Osteoblast (primary cell): ENCODE results near the gene CSF1R. TPM values are rescaled to one million over a fixed set of nuclear protein-coding genes. Genes with fewer than 3 reads are reported as not detected.

Experiments used
- DNase-seq: peaks from one replicate; pipeline ENCODE4 v3.0.0; 2011; ENCODE audit warnings: low spot score, mixed read lengths; ENCODE audit not compliant: insufficient read length; ENCODE audit errors: missing footprints
- H2AFZ ChIP-seq: 2 replicates; pipeline ENCODE4 v1.6.0; 2011; ENCODE audit warnings: mild to moderate bottlenecking, low read length
- H3K27ac ChIP-seq: 2 replicates; pipeline ENCODE4 v1.5.1; 2011; ENCODE audit warnings: mild to moderate bottlenecking, low read depth, low read length, moderate library complexity
- H3K27me3 ChIP-seq: 2 replicates; pipeline ENCODE4 v1.6.0; 2012; ENCODE audit warnings: mild to moderate bottlenecking, control low read depth, inconsistent platforms, low read length, moderate library complexity; ENCODE audit not compliant: insufficient read depth
- H3K36me3 ChIP-seq: 2 replicates; pipeline ENCODE4 v1.5.1; 2011; ENCODE audit warnings: mild to moderate bottlenecking, low read length, control low read depth, moderate library complexity; ENCODE audit not compliant: insufficient read depth
- H3K4me1 ChIP-seq: 2 replicates; pipeline ENCODE4 v1.5.1; 2011; ENCODE audit warnings: mild to moderate bottlenecking, low read length, control low read depth, moderate library complexity; ENCODE audit not compliant: insufficient read depth
- H3K4me2 ChIP-seq: 2 replicates; pipeline ENCODE4 v1.6.0; 2011; ENCODE audit warnings: mild to moderate bottlenecking, low read length; ENCODE audit not compliant: insufficient read depth
- H3K4me3 ChIP-seq: fragments of 200-600 bp; sonication (generic); 3 replicates; pipeline ENCODE4 v1.5.1; 2012; ENCODE audit warnings: mild to moderate bottlenecking, low read length, inconsistent platforms; ENCODE audit not compliant: insufficient read depth
- H3K79me2 ChIP-seq: 2 replicates; pipeline ENCODE4 v1.6.0; 2012; ENCODE audit warnings: mild to moderate bottlenecking, low read length, control low read depth, inconsistent platforms; ENCODE audit not compliant: insufficient read depth
- H3K9me3 ChIP-seq: 2 replicates; pipeline ENCODE4 v1.5.1; 2011; ENCODE audit warnings: low read depth, low read length, control low read depth
- H4K20me1 ChIP-seq: 2 replicates; pipeline ENCODE4 v1.6.0; 2012; ENCODE audit warnings: mild to moderate bottlenecking, low read length, control low read depth; ENCODE audit not compliant: insufficient read depth
- total RNA-seq: library from RNA; depleted of rRNA; stranded (reverse); fragments of >200 nt; gene quantifications from 2 replicates; pipeline ENCODE4 v1.2.3, GENCODE V29; 2012
- TF ChIP-seq, protein P1 (sequence below): IDR thresholded peaks from 2 replicates; pipeline ENCODE4 v1.5.1; 2011; ENCODE audit warnings: mild to moderate bottlenecking, low read depth, low read length, moderate library complexity; ENCODE audit errors: extremely low read depth

Gene CSF1R
- total RNA-seq, 1 donor: 0.36 TPM

DNA sequence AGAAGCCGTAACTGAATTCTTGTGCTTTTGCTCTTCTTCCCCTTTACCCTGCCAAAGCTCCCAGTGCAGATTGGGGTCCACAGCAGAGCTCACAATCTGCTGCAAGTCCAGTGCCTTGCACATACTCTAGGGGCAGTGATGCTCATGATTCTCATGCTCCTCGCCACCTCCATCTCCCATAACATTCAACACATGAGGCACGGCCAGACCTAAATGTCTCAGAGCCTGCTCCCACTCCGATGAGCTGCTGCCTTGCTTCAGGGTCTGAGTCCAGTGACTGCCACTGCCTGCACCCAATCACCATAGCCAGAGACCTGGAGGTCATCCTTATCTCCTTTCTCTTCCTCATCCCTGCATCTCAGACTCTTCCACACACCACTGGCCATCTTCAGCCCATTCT lies 10.5 kb downstream of the CSF1R start:
- Histone ChIP-seq H3K4me3 (no peak overlapping the region), H3K27me3 (no peaks in the 10 kb centered on the region), H3K4me2 (no peak overlapping the region), H3K27ac (no peak overlapping the region), H4K20me1 (no peaks in the 10 kb centered on the region), H2AFZ (no peak overlapping the region), H3K9me3 (peaks cover 4% of the 10 kb centered on the region), H3K79me2 (no peaks in the 10 kb centered on the region), H3K4me1 (no peaks in the 10 kb centered on the region), H3K36me3 (no peaks in the 10 kb centered on the region)
- no peak for DNase-seq
- TF ChIP-seq, protein P1, sequence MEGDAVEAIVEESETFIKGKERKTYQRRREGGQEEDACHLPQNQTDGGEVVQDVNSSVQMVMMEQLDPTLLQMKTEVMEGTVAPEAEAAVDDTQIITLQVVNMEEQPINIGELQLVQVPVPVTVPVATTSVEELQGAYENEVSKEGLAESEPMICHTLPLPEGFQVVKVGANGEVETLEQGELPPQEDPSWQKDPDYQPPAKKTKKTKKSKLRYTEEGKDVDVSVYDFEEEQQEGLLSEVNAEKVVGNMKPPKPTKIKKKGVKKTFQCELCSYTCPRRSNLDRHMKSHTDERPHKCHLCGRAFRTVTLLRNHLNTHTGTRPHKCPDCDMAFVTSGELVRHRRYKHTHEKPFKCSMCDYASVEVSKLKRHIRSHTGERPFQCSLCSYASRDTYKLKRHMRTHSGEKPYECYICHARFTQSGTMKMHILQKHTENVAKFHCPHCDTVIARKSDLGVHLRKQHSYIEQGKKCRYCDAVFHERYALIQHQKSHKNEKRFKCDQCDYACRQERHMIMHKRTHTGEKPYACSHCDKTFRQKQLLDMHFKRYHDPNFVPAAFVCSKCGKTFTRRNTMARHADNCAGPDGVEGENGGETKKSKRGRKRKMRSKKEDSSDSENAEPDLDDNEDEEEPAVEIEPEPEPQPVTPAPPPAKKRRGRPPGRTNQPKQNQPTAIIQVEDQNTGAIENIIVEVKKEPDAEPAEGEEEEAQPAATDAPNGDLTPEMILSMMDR: no peak

DNA sequence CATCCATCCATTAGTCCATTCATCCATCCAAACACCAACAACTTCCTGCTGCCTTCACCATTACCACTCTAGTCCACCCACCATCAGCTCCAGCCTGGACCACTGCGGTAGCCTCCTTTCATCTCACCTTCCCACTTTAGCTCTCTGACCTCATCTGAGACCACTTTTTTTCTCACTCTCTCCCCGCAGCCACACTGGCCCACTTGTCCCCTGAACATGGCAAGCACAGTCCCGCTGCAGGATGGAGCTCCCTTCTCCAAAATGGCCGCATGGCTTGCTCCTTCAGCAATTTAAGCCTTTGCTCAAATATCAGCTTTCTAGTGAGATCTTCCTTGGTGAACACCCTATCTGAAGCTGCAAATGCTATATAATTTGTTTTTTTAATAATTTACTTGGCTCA lies 11.1 kb downstream of the CSF1R start:
- Histone ChIP-seq H3K79me2 (no peaks in the 10 kb centered on the region), H2AFZ (no peak overlapping the region), H4K20me1 (no peaks in the 10 kb centered on the region), H3K4me1 (no peaks in the 10 kb centered on the region), H3K36me3 (no peaks in the 10 kb centered on the region), H3K4me3 (no peak overlapping the region), H3K27me3 (no peaks in the 10 kb centered on the region), H3K4me2 (no peak overlapping the region), H3K9me3 (peaks cover 4% of the 10 kb centered on the region), H3K27ac (no peak overlapping the region)
- no peak for DNase-seq
- TF ChIP-seq, protein P1: no peak

DNA sequence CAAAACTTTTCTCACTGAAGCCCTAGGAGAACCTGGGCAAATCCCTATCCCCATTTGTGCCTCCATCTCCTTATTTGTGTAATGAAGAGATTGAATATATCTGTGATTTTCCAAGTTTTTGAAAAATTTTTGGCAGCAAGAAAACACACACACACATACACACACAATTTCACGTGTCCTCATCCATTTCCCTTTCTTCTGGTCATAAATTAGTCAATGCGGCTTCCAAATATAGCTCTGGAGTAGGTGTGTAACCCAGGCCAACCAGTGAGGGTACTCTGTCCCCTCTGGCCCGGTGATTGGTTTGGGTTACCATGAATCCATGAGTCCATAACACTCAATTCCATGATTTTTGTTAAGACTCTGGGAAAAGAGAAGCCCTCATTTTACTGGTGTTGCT lies 12.7 kb downstream of the CSF1R start:
- H3K27me3 ChIP-seq: no peaks in the 10 kb centered on the region
- DNase-seq: no peak
- H3K27ac ChIP-seq: no peak overlapping the region
- no peak overlapping the region for H3K4me2 ChIP-seq
- TF ChIP-seq, protein P1: no peak
- H3K9me3 ChIP-seq: peaks cover 4% of the 10 kb centered on the region
- no peak overlapping the region for H3K4me3 ChIP-seq
- H3K79me2 ChIP-seq: no peaks in the 10 kb centered on the region
- no peaks in the 10 kb centered on the region for H3K36me3 ChIP-seq
- H2AFZ ChIP-seq: no peak overlapping the region
- peaks cover 1% of the 10 kb centered on the region for H3K4me1 ChIP-seq
- H4K20me1 ChIP-seq: no peaks in the 10 kb centered on the region

DNA sequence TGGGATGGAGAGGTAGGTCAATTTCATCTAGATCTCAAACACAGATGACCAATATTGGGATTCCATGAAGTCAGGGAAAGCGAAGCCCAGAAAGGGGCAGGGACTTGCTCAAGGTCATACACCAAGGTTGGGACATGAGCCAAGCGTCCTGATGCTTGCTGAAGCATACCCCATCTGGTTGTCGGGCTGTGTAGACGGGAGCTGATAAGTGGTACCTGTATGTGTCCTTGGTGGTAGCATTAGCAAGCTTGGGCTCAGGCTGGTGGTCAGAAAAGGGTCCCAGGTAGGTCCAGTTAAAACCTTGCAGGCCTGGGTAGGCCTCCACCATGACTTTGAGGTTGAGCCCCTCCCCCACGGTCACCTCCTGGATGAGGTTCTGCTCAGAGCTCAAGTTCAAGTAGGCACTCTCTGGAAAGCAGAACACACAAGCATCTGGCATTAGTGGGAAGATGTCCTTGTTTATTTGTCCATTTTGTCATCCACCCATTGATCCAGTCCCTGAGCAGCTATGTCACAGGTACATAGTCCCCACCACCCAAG lies 13.2 kb downstream of the CSF1R start:
- no peaks in the 10 kb centered on the region for H3K79me2 ChIP-seq
- TF ChIP-seq, protein P1: no peak

More for the DNA sequence above, 13.2 kb downstream of the CSF1R start:
- Histone ChIP-seq H3K4me1 (peaks cover 7% of the 10 kb centered on the region), H3K27me3 (no peaks in the 10 kb centered on the region), H3K36me3 (no peaks in the 10 kb centered on the region), H3K27ac (no peak overlapping the region), H3K4me2 (no peak overlapping the region), H3K4me3 (no peak overlapping the region), H2AFZ (no peak overlapping the region), H3K9me3 (peaks cover 4% of the 10 kb centered on the region), H4K20me1 (no peaks in the 10 kb centered on the region)
- peak; percentile 48 for DNase-seq
